ENCODE measurements around the gene CRACDL. TPM values are rescaled to one million over a fixed set of nuclear protein-coding genes. Genes with fewer than 3 reads are reported as not detected.

CRACDL gene
- total RNA-seq, 1 experiment from 2014 or later, result 2.4 TPM

- CTCF ChIA-PET, result no interaction called here
- Histone ChIP-seq H3K9me3 (ENCODE audit: control insufficient read depth, insufficient read depth, low read depth, low read length) (no peaks in the 10 kb centered on the region), H3K27ac (ENCODE audit: low read length) (no peak overlapping the region), H3K27me3 (ENCODE audit: control insufficient read depth, insufficient read depth, low read length) (peaks cover 2% of the 10 kb centered on the region; the same call in 1 of the 2 replicates), H3K36me3 (ENCODE audit: control insufficient read depth, insufficient read depth, low read length) (no peaks in the 10 kb centered on the region), H3K4me3 (ENCODE audit: low read depth in 2 of 2, low read length in 2 of 2) (no peak overlapping the region), H3K4me1 (ENCODE audit: control insufficient read depth, insufficient read depth, low read length) (no peaks in the 10 kb centered on the region)
- intact Hi-C loops (cut with micrococcal nuclease; ENCODE audit: unreplicated experiment) (no loop called here), in situ Hi-C loops (cut with HindIII; ENCODE audit: low pct_unique_long_range_greater_than_20kb, low sequenced_read_pairs) (no loop called here)
- ATAC-seq (no peak), DNase-seq (ENCODE audit: low read depth, low spot score) (no peak)
- TF ChIP-seq SIN3A (IDR thresholded peaks at IDR 0.05; ENCODE audit: borderline replicate concordance, insufficient read depth, low read depth, low read length) (no peak), POLR2AphosphoS5 (IDR thresholded peaks at IDR 0.05; ENCODE audit: low read depth, low read length) (no peak), TCF7L2 (IDR thresholded peaks at IDR 0.05; ENCODE audit: low read depth, low read length) (no peak), REST (IDR thresholded peaks at IDR 0.05; ENCODE audit: insufficient read depth in 1 of 2, low read depth in 2 of 2, low read length in 1 of 2) (no peak), CTCF (IDR thresholded peaks at IDR 0.05) (no peak)
- BruUV-seq (replicated peaks), result no TSS peak
- POLR2A ChIA-PET, result no interaction called here
Measured at GRCh38 chr2:98801921-98802321, 134.1 kb downstream of the CRACDL start.

GRCh38 chr2:98801286-98801685 lies 134.7 kb downstream of the CRACDL start:
- Histone ChIP-seq H3K4me1 (ENCODE audit: control insufficient read depth, insufficient read depth, low read length) (no peaks in the 10 kb centered on the region), H3K36me3 (ENCODE audit: control insufficient read depth, insufficient read depth, low read length) (no peaks in the 10 kb centered on the region), H3K27ac (ENCODE audit: low read length) (no peak overlapping the region), H3K4me3 (ENCODE audit: low read depth in 2 of 2, low read length in 2 of 2) (no peak overlapping the region), H3K27me3 (ENCODE audit: control insufficient read depth, insufficient read depth, low read length) (no peaks in the 10 kb centered on the region), H3K9me3 (ENCODE audit: control insufficient read depth, insufficient read depth, low read depth, low read length) (no peaks in the 10 kb centered on the region)
- CTCF ChIA-PET, result no interaction called here
- ATAC-seq (no peak), DNase-seq (ENCODE audit: low read depth, low spot score) (no peak)
- intact Hi-C loops (cut with micrococcal nuclease; ENCODE audit: unreplicated experiment), result no loop called here
- BruUV-seq (replicated peaks), result no TSS peak
- in situ Hi-C loops (cut with HindIII; ENCODE audit: low pct_unique_long_range_greater_than_20kb, low sequenced_read_pairs), result no loop called here
- POLR2A ChIA-PET, result no interaction called here
- TF ChIP-seq REST (IDR thresholded peaks at IDR 0.05; ENCODE audit: insufficient read depth in 1 of 2, low read depth in 2 of 2, low read length in 1 of 2), result no peak
- TF ChIP-seq SIN3A (IDR thresholded peaks at IDR 0.05; ENCODE audit: borderline replicate concordance, insufficient read depth, low read depth, low read length), result no peak
- no peak for TF ChIP-seq CTCF (IDR thresholded peaks at IDR 0.05)
- TF ChIP-seq TCF7L2 (IDR thresholded peaks at IDR 0.05; ENCODE audit: low read depth, low read length), result no peak
- no peak for TF ChIP-seq POLR2AphosphoS5 (IDR thresholded peaks at IDR 0.05; ENCODE audit: low read depth, low read length)

Data from Panc1 (cell line).